AG08395 (cell line): Measurements from ENCODE around the gene TTC7B.

ENCODE experiments used
- DNase-seq: peaks from one replicate; pipeline ENCODE4 v3.0.0; 2012; ENCODE audit warnings: mixed read lengths, low spot score

The TTC7B gene

GRCh38 chr14:90576581-90576980 lies 239.6 kb downstream of the TTC7B start:
- peak; percentile 49 for DNase-seq

- DNase-seq = no peak
Observed at GRCh38 chr14:90575781-90576180, 240.4 kb downstream of the TTC7B start.

- DNase-seq = no peak
Observed at GRCh38 chr14:90575336-90575735, 240.9 kb downstream of the TTC7B start.

GRCh38 chr14:90574188-90575131 lies 241.8 kb downstream of the TTC7B start:
- no peak for DNase-seq

- no peak for DNase-seq
Observed at GRCh38 chr14:90573385-90574105, 242.7 kb downstream of the TTC7B start.

GRCh38 chr14:90572441-90573150 lies 243.6 kb downstream of the TTC7B start:
- DNase-seq = no peak

GRCh38 chr14:90571149-90571947 lies 244.9 kb downstream of the TTC7B start:
- DNase-seq = no peak

- DNase-seq = no peak
Observed at GRCh38 chr14:90570461-90570860, 245.8 kb downstream of the TTC7B start.

GRCh38 chr14:90569606-90570387 lies 246.4 kb downstream of the TTC7B start:
- DNase-seq = no peak

- peak; percentile 13 for DNase-seq
Observed at GRCh38 chr14:90569201-90569600, 247.0 kb downstream of the TTC7B start.

- peak; percentile 9 for DNase-seq
Observed at GRCh38 chr14:90568405-90568804, 247.8 kb downstream of the TTC7B start.

GRCh38 chr14:90567991-90568390 lies 248.2 kb downstream of the TTC7B start:
- no peak for DNase-seq

- no peak for DNase-seq
Observed at GRCh38 chr14:90567191-90567590, 249.0 kb downstream of the TTC7B start.

- DNase-seq = no peak
Observed at GRCh38 chr14:90566481-90566880, 249.7 kb downstream of the TTC7B start.

- no peak for DNase-seq
Observed at GRCh38 chr14:90564496-90564895, 251.7 kb downstream of the TTC7B start.

GRCh38 chr14:90562652-90563051 lies 253.6 kb downstream of the TTC7B start:
- no peak for DNase-seq

GRCh38 chr14:90561920-90562319 lies 254.3 kb downstream of the TTC7B start:
- no peak for DNase-seq

- no peak for DNase-seq
Observed at GRCh38 chr14:90560991-90561390, 255.2 kb downstream of the TTC7B start.

- DNase-seq = no peak
Observed at GRCh38 chr14:90560558-90560957, 255.7 kb downstream of the TTC7B start.

- DNase-seq = no peak
Observed at GRCh38 chr14:90559811-90560492, 256.3 kb downstream of the TTC7B start.
